ENCODE data around the gene RPS6KL1.

The RPS6KL1 gene

DNA sequence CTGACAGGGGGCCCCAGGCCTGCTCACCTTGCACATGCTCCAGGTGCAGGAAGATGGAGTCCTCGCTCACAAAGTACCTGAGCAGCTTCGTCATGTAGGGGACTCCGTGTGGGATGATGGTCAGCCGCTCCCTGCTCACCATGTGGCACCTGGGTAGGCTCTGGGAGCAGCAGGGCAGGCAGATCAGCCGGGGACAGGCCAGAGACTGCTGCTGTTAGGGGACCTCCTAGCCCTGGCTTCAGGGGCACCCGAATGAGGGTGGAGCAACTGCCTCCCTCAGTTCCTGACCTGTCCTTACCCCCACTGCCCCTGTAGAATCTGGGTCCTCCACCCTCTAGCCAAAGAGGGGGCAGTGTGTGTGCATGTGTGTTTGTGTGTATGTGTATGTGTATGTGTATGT, 11.8 kb downstream of the RPS6KL1 start:
- ATAC-seq, result no peak

DNA sequence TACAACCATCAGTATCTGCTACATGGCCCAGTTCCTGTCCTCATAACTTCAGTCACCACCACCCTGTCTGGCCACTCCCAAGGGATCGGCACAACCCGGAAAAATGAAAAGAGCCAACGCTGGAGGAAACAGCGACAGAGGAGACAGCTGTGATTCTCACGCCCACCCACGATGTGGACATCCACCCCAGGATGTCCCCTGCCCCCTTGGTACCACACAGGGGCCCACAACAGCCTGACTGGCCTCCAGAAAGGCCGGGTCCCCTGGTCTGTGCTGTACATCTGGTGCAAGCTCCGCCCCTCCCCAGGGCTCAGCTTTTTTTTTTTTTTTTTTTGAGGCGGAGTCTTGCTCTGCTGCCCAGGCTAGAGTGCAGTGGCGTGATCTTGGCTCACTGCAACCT, 12.5 kb downstream of the RPS6KL1 start:
- no peak for ATAC-seq

DNA sequence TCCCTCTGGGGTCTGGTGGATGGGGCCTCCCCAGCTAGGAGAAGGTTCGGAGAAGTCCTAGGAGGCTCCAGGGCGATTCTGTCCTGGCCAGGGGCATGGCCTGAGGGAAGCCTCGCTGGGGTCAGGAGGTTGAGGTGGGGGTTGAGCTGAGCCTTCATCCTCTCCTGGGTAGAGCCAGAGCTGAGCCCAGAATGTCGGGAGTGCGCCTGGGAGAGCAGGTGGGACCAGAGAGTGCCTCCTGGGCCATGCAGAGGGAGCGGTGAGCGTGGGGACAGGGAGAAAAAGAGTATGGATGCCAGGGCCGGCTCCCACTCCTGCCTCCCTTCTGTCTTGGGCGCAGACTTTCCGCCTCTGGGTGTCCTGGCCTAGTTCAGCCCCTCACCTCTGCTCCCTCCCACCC, 13.1 kb downstream of the RPS6KL1 start:
- ATAC-seq, result no peak

DNA sequence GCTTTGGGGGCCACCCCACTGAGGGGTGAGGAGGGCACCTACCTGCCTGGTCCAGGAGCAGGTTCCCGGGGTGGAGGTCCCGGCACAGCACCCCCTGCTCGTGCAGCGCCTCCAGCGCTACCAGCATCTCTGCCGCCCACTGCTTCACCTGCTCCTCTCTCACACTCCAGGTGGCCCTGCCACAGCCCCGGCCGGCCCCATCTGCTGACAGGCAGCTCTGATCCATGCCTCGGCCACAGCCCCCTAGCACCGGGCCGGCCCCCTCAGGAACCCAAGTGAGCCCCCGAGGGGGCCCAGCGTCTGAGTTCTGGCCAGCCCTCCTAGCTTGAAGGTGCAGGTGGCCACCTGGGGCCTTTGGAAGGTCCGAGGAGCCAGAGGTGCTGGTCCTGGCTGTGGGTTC, 13.6 kb downstream of the RPS6KL1 start:
- no peak for ATAC-seq

DNA sequence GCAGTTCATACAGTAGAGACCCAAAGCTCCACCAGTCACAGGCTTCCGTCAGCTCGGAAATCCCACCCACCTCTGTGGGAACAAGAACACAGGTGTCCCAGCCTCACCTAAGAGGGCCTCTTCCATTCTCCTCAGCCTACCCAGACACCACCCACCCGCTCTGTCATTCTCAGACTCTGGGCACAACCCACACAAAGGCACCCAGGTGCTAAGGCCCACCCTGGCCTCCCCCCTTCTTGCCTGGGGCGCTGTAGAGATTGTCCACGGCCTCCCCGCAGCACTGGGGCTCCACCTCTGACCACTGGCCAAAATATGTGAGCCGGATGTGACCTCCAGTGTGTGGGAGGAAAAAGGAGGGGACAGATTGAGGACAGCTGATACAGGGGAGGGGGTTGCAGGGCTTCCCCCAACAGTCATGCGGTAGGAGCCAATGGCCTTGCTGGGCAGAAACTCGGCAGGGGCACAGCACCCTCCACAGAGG, 14.2 kb downstream of the RPS6KL1 start:
- no peak for ATAC-seq

DNA sequence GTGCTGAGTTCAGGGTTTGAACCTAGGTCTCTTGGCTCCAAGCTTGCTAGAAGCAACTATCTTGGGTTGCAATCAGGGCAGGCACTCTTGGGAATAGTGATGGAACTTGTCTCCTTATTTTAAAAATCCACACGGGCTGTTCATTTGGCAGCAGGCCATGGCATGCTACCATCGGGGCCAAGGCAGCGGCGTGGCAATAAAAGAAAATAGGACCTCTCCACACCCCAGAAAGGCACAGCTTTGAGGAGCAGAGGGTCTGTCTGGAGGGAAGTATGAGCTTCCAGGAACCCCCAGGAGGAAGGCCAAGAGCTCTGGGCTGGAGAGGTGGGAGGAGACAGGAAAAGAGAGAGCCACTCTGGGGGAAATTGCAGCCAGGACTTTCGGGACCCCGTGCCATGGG, 15.3 kb downstream of the RPS6KL1 start:
- ATAC-seq, result no peak

DNA sequence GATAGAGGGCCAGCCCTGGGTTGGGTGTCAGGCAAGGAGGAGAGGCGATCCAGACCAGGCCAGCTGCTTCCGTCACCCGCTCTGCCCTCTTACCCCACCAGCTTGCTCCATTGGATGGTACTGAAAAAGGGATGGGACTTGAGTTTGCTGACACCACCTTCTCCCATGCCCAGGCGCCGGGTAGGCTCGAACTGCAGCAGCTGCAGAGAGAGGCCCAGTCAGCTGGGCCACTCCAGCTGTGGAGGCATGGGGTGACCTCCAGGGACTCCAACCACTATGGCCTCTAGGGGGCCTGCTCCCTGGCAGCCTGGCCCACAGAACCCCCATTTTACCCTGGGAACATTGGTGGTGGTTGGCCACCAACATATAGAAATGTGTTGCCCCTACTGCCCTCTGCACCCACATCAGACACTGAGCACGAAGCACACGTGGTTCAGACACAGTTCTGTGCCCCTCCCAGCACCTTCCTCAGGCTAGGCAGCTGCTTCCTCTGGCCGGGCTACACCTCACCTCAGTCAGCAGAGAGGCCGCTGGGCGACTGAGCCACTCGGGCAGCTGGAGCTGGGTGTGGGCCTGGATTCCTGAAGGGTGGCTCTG, 16.0 kb downstream of the RPS6KL1 start:
- no peak for ATAC-seq

DNA sequence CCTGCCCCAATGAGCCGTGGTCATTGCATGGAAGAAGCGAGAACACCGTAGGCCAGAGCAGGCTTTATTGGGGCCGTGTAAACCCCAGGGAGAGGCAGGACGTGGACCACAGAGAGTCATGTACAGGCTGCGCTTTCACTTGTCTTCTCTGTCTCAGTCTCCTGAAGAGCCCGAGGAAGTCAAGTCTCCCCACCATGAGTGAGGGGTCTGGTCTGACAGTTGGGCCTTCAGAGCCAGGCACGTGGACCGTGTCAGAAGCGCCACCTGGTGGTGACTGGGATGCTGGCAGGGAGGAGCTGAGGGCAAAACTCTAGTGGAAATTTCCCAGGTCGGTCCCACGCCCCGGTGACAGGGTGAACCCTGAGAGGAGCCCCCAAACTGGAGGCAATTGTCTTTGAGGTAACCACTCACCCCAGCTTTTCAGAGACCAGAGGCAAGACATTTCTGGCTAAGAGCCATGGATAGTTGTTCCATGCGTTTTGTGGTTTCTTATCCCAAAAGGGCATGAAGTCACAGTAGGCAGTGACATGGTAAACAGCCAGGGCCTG, 17.4 kb downstream of the RPS6KL1 start:
- peak; percentile 68 for ATAC-seq

DNA sequence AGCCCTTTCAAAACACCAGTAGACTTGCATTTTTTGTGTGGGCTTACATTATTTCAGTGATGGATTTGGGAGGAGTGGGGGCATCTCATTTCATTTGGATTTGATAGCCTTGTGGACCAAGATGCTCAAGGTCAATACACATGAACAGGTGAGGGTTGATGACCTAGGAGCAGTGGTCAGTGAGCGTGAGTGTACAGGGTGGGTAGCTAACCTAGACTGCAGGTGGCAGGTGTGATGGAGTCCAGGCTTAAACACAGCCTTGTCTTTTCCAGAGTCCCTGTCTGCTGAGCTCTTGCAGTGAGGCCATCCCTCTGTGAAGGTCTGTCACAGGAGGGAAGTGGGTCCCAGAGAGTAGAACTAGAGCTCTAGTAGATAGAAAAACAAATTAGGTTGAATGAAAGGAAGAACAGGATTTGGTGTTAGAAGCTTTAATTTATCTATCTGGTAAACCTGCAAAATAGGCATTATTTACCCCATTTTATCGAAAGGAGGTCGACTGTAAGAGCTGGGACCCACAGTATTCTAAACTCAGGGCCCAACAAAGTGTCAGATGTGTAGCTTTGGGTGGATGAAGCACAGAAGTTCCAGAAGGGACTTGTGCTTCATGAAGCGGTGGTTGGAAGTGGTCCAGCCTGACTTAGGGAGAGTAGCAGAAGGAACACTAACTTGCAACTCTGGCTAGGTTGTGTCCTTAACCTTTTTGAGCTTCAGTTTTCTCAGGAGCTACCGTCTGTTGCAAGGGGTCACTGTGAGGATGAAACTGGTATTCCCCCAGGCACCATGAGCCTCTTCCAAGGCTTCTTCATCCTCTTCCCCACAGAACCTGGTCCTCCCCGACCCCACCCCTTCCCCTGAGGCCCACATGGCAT, 18.2 kb downstream of the RPS6KL1 start:
- no peak for ATAC-seq

DNA sequence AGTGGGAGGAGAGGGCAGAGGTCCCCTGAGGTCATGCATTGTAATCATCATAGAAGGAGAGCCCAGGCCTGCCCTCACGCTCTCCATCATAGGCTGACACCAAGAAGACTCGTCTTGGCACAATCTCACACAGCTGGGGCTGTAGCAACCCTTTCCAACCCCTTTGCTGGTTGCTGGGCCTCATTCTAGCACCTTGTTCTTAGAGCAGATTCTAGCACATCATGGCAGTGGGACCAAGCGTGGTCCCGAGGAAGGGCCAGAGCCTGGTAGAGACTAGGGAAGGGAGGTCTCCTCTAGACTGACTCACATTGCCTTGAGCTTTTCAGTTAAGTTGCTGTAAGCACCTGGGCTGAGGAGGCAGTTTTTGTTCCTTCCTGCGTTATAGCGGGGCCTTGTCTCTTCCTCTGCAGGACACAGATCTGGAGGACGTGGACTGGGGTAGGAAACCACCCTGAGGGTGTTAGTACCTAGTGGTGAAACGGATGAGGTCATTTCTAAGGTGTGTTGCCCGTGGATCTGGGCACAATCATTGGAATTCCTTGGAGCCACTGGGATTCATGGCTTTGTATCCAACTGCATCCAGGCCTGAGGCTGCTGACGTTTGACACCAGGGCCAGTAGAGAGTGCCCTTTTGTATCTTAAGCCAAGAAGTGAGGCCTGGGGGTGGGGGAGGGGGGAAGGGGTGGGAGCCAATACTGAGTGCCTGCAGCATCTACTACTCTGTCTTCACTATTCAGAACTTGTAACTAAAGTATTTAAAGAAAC, 19.9 kb downstream of the RPS6KL1 start:
- no peak for ATAC-seq

DNA sequence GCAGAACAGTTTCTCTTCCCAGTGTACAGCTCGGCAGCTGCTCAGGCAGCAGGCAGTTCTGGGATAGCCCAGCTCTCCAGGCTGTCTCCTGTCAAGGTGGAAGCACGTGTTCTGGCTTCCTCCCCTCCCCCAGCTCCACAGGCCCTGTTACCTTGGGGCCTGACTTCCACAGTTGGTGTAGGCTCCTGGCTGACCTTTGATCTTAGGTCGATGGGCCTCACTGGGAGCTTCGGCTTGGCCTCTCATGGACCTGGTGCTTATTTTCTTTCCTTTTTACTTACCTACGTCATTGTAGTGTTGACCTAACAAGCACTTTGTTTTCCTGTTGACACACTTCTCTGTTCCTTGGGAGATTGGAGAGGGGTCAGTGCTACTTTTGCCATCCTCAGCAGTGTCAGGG, 24.4 kb downstream of the RPS6KL1 start:
- ATAC-seq, result no peak

DNA sequence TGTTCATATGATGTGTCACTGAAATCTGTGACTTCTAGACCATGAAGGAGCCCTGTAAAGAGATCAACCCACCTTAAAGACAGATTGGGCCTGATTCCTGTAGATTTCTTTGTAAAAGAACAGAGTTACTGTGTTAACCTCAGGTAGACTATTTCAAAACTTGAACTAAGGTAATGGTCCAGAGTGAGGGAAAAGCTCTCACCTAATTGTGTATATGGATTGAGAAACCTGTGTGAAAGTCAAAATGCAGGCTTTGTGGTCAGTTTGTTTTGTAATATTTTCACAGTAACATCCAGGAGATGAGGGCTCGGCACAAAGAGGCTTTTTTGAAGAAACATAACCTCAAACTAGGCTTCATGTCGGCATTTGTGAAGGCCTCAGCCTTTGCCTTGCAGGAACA, 25.0 kb downstream of the RPS6KL1 start:
- no peak for ATAC-seq

DNA sequence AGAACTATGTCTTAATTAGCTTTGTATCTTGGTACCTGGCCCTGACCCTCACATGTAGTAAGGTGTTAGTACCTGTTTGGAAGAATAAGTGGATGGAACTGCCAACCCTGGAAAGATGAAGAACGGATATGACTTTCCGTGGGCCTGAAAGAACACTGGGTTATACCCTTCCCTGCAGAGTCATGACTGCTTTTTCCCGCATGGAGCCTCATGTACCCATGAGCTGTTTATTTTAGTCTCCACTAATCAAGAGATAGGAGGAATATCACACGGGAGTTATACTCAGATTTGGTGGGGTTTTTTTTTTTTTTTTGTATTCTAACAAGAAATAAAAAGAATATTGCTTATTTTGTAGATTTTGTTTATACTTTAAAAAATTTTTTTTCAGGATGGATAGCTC, 25.4 kb downstream of the RPS6KL1 start:
- ATAC-seq, result no peak

DNA sequence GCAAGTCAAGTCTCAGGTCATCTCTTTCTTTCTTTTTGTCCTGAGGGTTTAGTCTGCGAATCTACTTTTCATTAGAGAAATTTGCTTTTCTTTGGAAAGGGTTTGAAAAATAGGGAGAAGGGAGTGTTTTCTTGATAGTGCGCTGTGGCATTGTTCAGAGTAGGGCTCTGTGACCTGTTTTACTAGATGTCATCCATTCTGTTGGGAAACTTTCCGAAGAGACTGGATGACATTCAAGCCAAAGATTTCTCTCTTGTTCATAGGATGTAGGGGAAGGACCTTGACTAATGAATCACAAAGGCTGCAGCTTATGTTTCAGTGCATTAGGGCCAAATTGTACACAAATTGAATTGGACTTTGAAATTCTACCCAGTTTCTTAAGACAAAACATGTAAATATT, 26.7 kb downstream of the RPS6KL1 start:
- ATAC-seq, result no peak

DNA sequence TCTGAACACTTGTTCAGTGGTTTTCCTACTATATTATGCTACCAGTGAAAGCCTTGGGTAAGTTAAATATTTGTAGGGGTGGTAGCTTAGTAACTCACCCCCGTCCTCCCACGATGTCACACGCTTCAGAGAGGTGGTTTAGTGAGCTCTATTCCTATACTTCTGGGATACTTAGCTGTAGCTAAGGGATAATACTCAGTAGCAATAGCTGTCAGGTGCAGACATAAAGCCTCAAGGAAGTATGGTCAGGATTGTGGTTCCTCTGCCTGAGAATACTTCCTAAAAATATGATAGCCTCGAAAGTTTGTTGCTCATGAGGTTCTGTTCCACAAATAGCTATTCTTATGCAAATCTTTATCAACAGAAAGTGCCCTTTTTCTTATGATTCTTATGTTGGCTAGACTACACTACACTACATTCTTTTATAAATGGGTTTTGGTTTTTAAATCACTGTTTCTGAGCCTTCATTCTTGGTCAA, 29.4 kb downstream of the RPS6KL1 start:
- no peak for ATAC-seq

DNA sequence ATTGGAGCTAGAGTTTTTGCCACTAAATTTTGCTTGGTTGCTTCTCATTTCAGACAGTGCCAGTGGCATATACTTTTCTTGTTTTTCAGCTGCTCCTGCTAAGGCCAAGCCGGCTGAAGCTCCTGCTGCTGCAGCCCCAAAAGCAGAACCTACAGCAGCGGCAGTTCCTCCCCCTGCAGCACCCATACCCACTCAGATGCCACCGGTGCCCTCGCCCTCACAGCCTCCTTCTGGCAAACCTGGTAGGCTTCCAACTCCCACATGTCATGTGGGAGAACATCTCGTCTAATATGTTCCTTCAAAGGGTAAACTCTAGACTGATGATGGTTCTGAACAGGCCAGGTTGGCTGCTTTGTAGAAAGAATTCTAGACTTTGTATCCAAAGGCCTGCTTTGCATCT, 30.3 kb downstream of the RPS6KL1 start:
- ATAC-seq, result no peak

DNA sequence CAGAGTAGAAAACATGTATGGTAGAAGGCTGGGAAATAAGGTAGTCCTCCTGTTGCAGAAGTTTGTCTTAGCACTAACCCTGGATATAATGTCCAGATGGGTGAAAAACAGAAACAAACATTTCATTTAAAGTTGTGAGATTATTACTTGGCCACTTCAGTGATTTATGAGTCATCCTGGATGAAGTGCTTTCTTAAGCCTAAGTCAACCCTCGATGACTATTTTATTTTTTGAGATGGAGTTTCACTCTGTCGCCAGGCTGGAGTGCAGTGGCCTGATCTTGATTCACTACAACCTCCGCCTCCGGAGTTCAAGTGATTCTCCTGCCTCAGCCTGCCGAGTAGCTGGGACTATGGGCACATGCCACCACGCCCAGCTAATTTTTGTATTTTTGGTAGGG, 31.2 kb downstream of the RPS6KL1 start:
- no peak for ATAC-seq

DNA sequence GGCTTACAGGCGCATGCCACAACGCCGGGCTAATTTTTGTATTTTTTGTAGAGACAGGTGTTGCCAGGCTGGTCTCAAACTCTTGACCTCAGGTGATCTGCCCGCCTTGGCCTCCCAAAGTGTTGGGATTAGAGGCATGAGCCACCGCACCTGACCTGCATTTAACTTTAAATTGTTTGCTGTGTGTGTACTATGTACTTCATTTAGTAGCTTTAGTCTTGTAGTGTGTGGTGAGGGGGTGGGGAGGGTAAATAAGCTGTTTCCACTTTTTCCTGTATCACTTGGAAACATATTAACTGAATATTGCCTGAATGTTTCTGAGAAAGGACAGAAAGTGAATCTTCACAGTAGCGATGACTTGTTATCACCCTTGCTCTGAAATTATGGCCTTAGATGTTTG, 32.8 kb downstream of the RPS6KL1 start:
- ATAC-seq, result no peak

DNA sequence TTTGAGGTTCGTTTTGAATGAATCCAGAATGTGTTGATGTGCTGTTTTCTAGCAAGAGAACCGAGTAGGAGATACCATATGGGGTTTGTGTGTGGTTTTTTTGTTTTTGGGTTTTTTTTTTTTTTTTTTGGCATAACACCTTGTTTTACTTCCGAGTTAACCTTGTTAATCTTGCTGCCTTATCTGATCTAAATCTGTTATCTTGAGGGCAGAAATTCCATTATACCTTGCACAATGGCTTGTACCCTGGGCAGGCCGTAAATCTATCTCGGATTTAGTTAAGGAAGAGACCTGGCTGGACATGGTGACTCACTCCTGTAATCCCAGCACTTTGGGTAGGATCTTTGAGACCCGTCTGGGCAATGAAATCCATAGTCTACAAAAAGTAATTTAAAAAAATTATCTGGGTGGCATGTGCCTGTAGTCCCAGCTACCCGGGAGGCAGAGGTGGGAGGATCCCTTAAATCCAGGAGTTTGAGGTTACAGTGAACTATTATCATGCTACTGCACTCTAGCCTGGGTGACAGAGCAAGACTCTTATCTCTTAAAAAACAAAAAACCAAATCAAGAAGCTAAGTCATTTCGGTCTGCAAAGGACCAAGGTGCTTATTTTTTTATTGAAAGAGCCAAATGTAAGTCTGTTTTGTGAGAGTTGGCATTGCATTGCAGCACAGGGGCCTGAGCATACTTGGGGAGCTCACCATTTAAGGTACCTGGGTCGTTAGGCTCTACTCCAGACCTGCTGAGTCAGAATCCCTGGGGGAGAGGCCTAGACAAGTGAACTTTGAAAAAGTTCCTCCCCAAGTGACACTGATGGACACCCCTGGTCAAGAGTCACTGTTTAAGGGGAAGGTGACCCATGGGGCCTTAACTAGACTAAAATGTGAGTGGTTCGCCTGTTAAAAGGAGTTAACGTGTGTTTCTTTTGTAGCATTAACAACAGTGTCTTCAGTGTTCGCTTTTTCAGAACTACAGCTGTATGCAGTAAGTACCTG, 34.6 kb downstream of the RPS6KL1 start:
- no peak for ATAC-seq

DNA sequence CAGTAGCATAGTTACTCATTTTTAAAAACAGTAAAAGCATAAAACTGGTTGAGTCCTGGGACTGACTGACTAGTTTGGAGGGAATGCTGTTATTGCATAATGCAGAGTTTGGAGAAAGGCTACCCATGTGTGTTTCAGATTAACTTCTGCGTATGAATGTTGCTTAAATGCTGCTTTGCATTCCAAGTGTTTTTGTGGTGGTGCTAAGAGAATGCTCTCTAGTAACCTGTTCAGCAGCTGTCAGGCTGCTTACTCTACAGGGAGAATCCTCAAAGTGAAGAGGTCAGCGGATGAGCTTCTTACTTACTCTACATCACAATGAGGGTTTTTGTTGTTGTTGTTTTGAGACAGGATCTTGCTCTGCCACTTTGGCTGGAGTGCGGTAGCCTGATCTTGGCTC, 37.1 kb downstream of the RPS6KL1 start:
- no peak for ATAC-seq

DNA sequence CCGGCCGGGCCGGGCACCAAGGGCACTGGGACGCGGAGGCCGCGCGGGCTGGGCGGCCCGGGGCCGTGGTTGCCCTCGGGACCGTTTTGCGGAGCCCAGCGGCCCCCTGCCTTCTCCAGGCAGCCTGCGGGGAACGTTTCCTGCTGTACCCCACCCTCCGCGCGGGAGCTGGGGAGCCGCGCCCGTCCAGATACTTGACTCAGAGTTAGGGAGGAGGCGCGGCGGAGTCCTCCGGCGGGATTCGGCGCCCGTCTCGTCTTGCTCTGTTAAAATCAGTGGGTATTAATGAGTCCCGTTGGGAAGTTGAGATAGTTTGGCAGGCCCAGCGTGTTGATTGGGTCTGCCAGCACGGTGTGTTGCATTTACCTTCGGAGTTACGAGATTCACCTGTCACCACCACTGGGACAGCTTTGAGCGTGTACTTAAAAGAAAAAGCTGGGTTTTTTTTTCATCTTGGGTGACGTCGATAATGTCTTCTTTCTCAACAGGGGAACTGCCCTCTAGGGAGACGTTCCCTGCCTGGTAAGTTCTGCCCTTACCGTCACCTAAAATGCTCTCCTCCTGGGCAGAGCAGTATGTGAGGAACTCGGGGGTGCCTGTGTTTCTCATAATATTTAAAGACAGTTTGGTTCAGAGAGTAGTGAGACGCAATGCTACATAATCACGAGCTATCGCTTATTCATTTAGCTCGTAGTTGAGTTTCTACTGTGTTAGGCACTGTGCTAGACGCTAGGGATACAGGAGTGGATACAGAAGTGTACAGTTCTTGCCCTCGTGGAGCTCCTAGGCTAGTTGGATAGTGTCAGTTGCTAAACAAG, 40.7 kb downstream of the RPS6KL1 start:
- peak; percentile 44 to 54 for ATAC-seq

Data from activated CD4-positive, CD25-positive, alpha-beta regulatory T cell treated with anti-CD3 and anti-CD28 coated beads, Interleukin-2, amount 50 U/mL, for 24 hours (primary cell).